ENCODE results near the gene NID1. TPM values are rescaled to one million over a fixed set of nuclear protein-coding genes. Genes with fewer than 3 reads are reported as not detected.
A peak's percentile ranks its signal among the peaks of the same experiment; 100 is the strongest.
"Not testable (repeated sequence)": the region's sequence is repeated elsewhere in the genome, so short reads cannot be mapped to it uniquely, and the experiment has no call there.

The NID1 gene
- total and polyA plus RNA-seq, 11 donors: 19.4 to 157 (median 61.7) TPM

- intact Hi-C loops (cut with DNase I): no loop called here
- Histone ChIP-seq H3K9me3 (peaks cover 0 to 13% (median 6%) of the 10 kb centered on the region in 12 donors), H3K27ac (no peak overlapping the region), H3K4me1 (peaks cover 0 to 5% (median 0%) of the 10 kb centered on the region in 12 donors), H3K27me3 (no peaks in the 10 kb centered on the region), H3K36me3 (no peaks in the 10 kb centered on the region), H3K4me3 (no peak overlapping the region)
- no peak for TF ChIP-seq CTCF (IDR thresholded peaks at IDR 0.05)
- TF ChIP-seq POLR2A (IDR thresholded peaks at IDR 0.05): no peak
- 92 to 97% (median 95%) methylated on average over 1 of the region's 1 CpG for WGBS, 4 donors
- ATAC-seq (no peak), DNase-seq (no peak)
These were observed 33.4 kb upstream of the NID1 start for GRCh38 chr1:236098267-236098666.

GRCh38 chr1:236096660-236097482, 32.0 kb upstream of the NID1 start:
- 62 to 70% (median 65%) methylated on average over 15 of the region's 15 CpGs for WGBS, 4 donors
- DNase-seq: peak; percentile 73 to 93 (median 88)
- intact Hi-C loops (cut with DNase I); H3K36me3 ChIP-seq; H3K4me3 ChIP-seq; H3K27me3 ChIP-seq; H3K4me1 ChIP-seq: not testable (repeated sequence)
- Histone ChIP-seq H3K9me3 (peaks cover 0 to 13% (median 6%) of the 10 kb centered on the region in 12 donors), H3K27ac (peak overlapping the region in 3 of 12 donors; percentile 38 to 77 (median 62))
- peak in 1 of 4 donors; percentile 39 for ATAC-seq

- intact Hi-C loops (cut with DNase I): no loop called here
- no peak for ATAC-seq
- no peak for TF ChIP-seq CTCF (IDR thresholded peaks at IDR 0.05)
- no peak for TF ChIP-seq POLR2A (IDR thresholded peaks at IDR 0.05)
- Histone ChIP-seq H3K4me1 (peaks cover 0 to 7% (median 0%) of the 10 kb centered on the region in 12 donors), H3K36me3 (no peaks in the 10 kb centered on the region), H3K9me3 (peaks cover 0 to 13% (median 6%) of the 10 kb centered on the region in 12 donors), H3K27me3 (no peaks in the 10 kb centered on the region), H3K27ac (no peak overlapping the region), H3K4me3 (no peak overlapping the region)
- no peak for DNase-seq
- 87 to 95% (median 89%) methylated on average over 3 of the region's 3 CpGs for WGBS, 4 donors
These were observed 31.0 kb upstream of the NID1 start for GRCh38 chr1:236095705-236096520.

- H3K27me3 ChIP-seq: no peaks in the 10 kb centered on the region
- TF ChIP-seq POLR2A (IDR thresholded peaks at IDR 0.05) (no peak), CTCF (IDR thresholded peaks at IDR 0.05) (no peak)
- H3K9me3 ChIP-seq: peaks cover 0 to 13% (median 6%) of the 10 kb centered on the region in 12 donors
- ATAC-seq: no peak
- DNase-seq: no peak
- H3K36me3 ChIP-seq: no peaks in the 10 kb centered on the region
- H3K4me1 ChIP-seq: peaks cover 0 to 7% (median 0%) of the 10 kb centered on the region in 12 donors
- 38 to 51% (median 41%) methylated on average over 5 of the region's 5 CpGs for WGBS, 4 donors
- H3K27ac ChIP-seq: no peak overlapping the region
- intact Hi-C loops (cut with DNase I): no loop called here
- no peak overlapping the region for H3K4me3 ChIP-seq
These were observed 28.0 kb upstream of the NID1 start for GRCh38 chr1:236092899-236093298.

Data from heart left ventricle (tissue), 16 donors.